B cell (primary cell): ENCODE data around the gene NFAT5. TPM values are rescaled to one million over a fixed set of nuclear protein-coding genes. Genes with fewer than 3 reads are reported as not detected.

Experiments
- ATAC-seq: fragments of 200-7000 bp; cut with Tn5 transposase; one replicate; pipeline ENCODE4 v1.10.0; 2021; ENCODE audit warnings: low read depth, mild to moderate bottlenecking, moderate number of reproducible peaks, moderate library complexity
- CTCF ChIA-PET: fragments of 350-600 bp; sonication (Branson Sonifier 250); formaldehyde crosslinking; loops from one replicate; lab custom pipeline; 2021; ENCODE audit warnings: antibody characterized with exemption, inconsistent platforms; lab: Charles Lee
- POLR2A ChIA-PET: fragments of 350-600 bp; sonication (Branson Sonifier 250); formaldehyde crosslinking; loops from one replicate; lab custom pipeline; 2021; ENCODE audit warnings: antibody characterized with exemption; lab: Charles Lee
- DNase-seq: peaks from one replicate; pipeline ENCODE4 v3.0.0; 2013
- H2AFZ ChIP-seq: 2 replicates; pipeline ENCODE4 v1.6.1; 2012; ENCODE audit warnings: mild to moderate bottlenecking, low read depth, low read length; ENCODE audit not compliant: insufficient read depth, poor library complexity, severe bottlenecking
- H3K27ac ChIP-seq, 2 donors: 1 replicate in 1 of 2; 2 replicates in 1 of 2; pipeline ENCODE4 v1.5.1; 2012 to 2013; ENCODE audit warnings: low read length in 2 of 2, mild to moderate bottlenecking in 2 of 2, moderate library complexity in 1 of 2
- H3K27me3 ChIP-seq, 4 experiments: fragments of 200-600 bp in 1 of 4; sonication (generic) in 1 of 4; replicated peaks in 1 of 4; 1 replicate in 2 of 4; 2 replicates in 2 of 4; pipeline versions ENCODE4 v1.6.1 to v1.7.0; 2013 to 2016; ENCODE audit warnings: low read length in 3 of 4, mild to moderate bottlenecking in 2 of 4, mixed read lengths in 1 of 4, moderate library complexity in 1 of 4; ENCODE audit not compliant: insufficient read depth in 4 of 4, control insufficient read depth in 3 of 4; ENCODE audit errors: control extremely low read depth in 1 of 4
- H3K36me3 ChIP-seq, 2 experiments: replicated peaks in 1 of 2; 1 replicate in 1 of 2; 2 replicates in 1 of 2; pipeline versions ENCODE4 v1.6.1 to v1.7.1; 2013; ENCODE audit warnings: low read length in 1 of 2; ENCODE audit not compliant: insufficient read depth in 2 of 2, control insufficient read depth in 1 of 2; ENCODE audit errors: control extremely low read depth in 1 of 2, extremely low read depth in 1 of 2
- H3K4me1 ChIP-seq, 2 donors: fragments of 200-600 bp in 1 of 2; sonication (generic) in 1 of 2; 1 replicate in 1 of 2; 2 replicates in 1 of 2; pipeline versions ENCODE4 v1.5.1 to v1.6.1; 2013 to 2017; ENCODE audit warnings: low read length in 2 of 2; ENCODE audit not compliant: control insufficient read depth in 2 of 2, insufficient read depth in 2 of 2
- H3K4me2 ChIP-seq: replicated peaks from 2 replicates; pipeline ENCODE3; 2012; ENCODE audit warnings: mild to moderate bottlenecking, low read depth, low read length; ENCODE audit not compliant: poor library complexity, severe bottlenecking
- H3K4me3 ChIP-seq, 5 experiments: fragments of 200-600 bp in 1 of 5; sonication (generic) in 1 of 5; 1 replicate in 3 of 5; 2 replicates in 2 of 5; pipeline versions ENCODE4 v1.5.1 to v1.7.0; 2011 to 2016; ENCODE audit warnings: low read length in 4 of 5, mild to moderate bottlenecking in 4 of 5, low read depth in 2 of 5, control low read depth in 1 of 5, moderate library complexity in 1 of 5; ENCODE audit not compliant: insufficient read depth in 1 of 5; ENCODE audit errors: control extremely low read depth in 1 of 5, extremely low read depth in 1 of 5
- H3K79me2 ChIP-seq: fragments of 200-600 bp; sonication (generic); one replicate; pipeline ENCODE4 v1.6.0; 2016; ENCODE audit warnings: low read length; ENCODE audit not compliant: control insufficient read depth, insufficient read depth
- H3K9ac ChIP-seq: fragments of 200-600 bp; sonication (generic); 2 replicates; pipeline ENCODE4 v1.6.1; 2017; ENCODE audit warnings: mild to moderate bottlenecking, low read length, moderate library complexity
- H3K9me3 ChIP-seq, 3 donors: one replicate each; pipeline versions ENCODE4 v1.6.1 to v1.7.1; 2013; ENCODE audit warnings: low read length in 2 of 3; ENCODE audit not compliant: control insufficient read depth in 2 of 3, insufficient read depth in 1 of 3; ENCODE audit errors: control extremely low read depth in 1 of 3
- H4K20me1 ChIP-seq: 2 replicates; pipeline ENCODE4 v1.6.0; 2012; ENCODE audit warnings: mild to moderate bottlenecking, low read length; ENCODE audit not compliant: insufficient read depth, control insufficient read depth, poor library complexity, severe bottlenecking
- H3K27ac Mint-ChIP-seq: one replicate; pipeline ENCODE4 v1.8.0; 2021; ENCODE audit warnings: mixed read lengths
- H3K27me3 Mint-ChIP-seq: one replicate; pipeline ENCODE4 v1.8.0; 2021; ENCODE audit warnings: mixed read lengths
- H3K4me1 Mint-ChIP-seq: one replicate; pipeline ENCODE4 v1.8.0; 2021; ENCODE audit warnings: mixed read lengths
- H3K4me3 Mint-ChIP-seq: one replicate; pipeline ENCODE4 v1.8.0; 2021; ENCODE audit warnings: mixed read lengths
- H3K9me3 Mint-ChIP-seq: one replicate; pipeline ENCODE4 v1.8.0; 2022; ENCODE audit warnings: mixed read lengths; ENCODE audit not compliant: insufficient read depth
- CTCF ChIP-seq: fragments of 200-600 bp; IDR thresholded peaks from one replicate; pipeline ENCODE4 v1.8.0; 2022; ENCODE audit warnings: antibody characterized with exemption, mild to moderate bottlenecking
- EZH2 ChIP-seq: IDR thresholded peaks from 2 replicates; pipeline ENCODE4 v1.6.1; 2012; ENCODE audit warnings: borderline replicate concordance, low read depth, mild to moderate bottlenecking, moderate library complexity, low read length; ENCODE audit not compliant: insufficient read depth, poor library complexity, severe bottlenecking
- WGBS: methylation state at CpG from one replicate; pipeline ENCODE4 v1.1.5; 2013; ENCODE audit warnings: missing lambda C conversion rate; ENCODE audit not compliant: insufficient coverage; 5-methylcytosine and 5-hydroxymethylcytosine counted together
- intact Hi-C: fragments of 100-400 bp; cut with micrococcal nuclease; formaldehyde crosslinking; loops from one replicate; pipeline ENCODE4 v1.10.0; 2022
- polyA plus RNA-seq: library from polyadenylated mRNA; depleted of rRNA; stranded (reverse); fragments of >200 nt; gene quantifications from 2 replicates; pipeline ENCODE4 v1.2.3, GENCODE V29; 2012
- total RNA-seq, 2 donors: library from RNA; stranded (reverse); fragments of 120-200 nt in 1 of 2; gene quantifications; 1 replicate in 1 of 2; 2 replicates in 1 of 2; pipeline versions ENCODE4 v1.2.3 to v1.2.4, GENCODE V29; 2013 to 2022

NFAT5 gene
- total and polyA plus RNA-seq, 2 donors (not counting 1 experiment from before 2014, with no cell fraction given) = 6.3 to 50.0 TPM

- intact Hi-C loops = no loop called here
- TF ChIP-seq CTCF (no peak), EZH2 (no peak)
- H3K36me3 ChIP-seq = no peaks in the 10 kb centered on the region
- H3K4me2 ChIP-seq = no peak overlapping the region
- no peak overlapping the region for H2AFZ ChIP-seq
- Mint-ChIP-seq H3K4me1 (peaks cover 14% of the 10 kb centered on the region), H3K4me3 (no peak overlapping the region), H3K9me3 (no peaks in the 10 kb centered on the region), H3K27ac (no peak overlapping the region), H3K27me3 (peaks cover 6% of the 10 kb centered on the region)
- ATAC-seq = no peak
- H3K79me2 ChIP-seq = no peaks in the 10 kb centered on the region
- no peak overlapping the region for H3K9ac ChIP-seq
- ChIA-PET CTCF (interaction anchor here (1.3 kb wide), 1 partner anchor 29 kb away, joined by 3 read pairs; no protein-coding TSS in a partner anchor), POLR2A (interaction anchor here (0.7 kb wide), 1 partner anchor 980 kb away, joined by 11 read pairs; no protein-coding TSS in a partner anchor)
- H3K4me1 ChIP-seq = peaks cover 6 to 10% of the 10 kb centered on the region in 2 donors
- no peak overlapping the region for H3K4me3 ChIP-seq
- no peak for DNase-seq
- no peak overlapping the region for H3K27ac ChIP-seq
- H4K20me1 ChIP-seq = no peaks in the 10 kb centered on the region
- H3K9me3 ChIP-seq = no peaks in the 10 kb centered on the region
- H3K27me3 ChIP-seq = no peaks in the 10 kb centered on the region
- WGBS = 83% methylated on average over 1 of the region's 2 CpGs
These were observed 28.1 kb upstream of the NFAT5 start for GRCh38 chr16:69537706-69538080.

- no peaks in the 10 kb centered on the region for H3K9me3 ChIP-seq
- Mint-ChIP-seq H3K4me3 (no peak overlapping the region), H3K4me1 (peaks cover 20% of the 10 kb centered on the region), H3K9me3 (no peaks in the 10 kb centered on the region), H3K27ac (no peak overlapping the region), H3K27me3 (peaks cover 3% of the 10 kb centered on the region)
- ATAC-seq (no peak), DNase-seq (no peak)
- whole genome bisulfite sequencing = no CpG with 5 or more reads among the region's 1 CpG
- no peak overlapping the region for H3K9ac ChIP-seq
- no peak overlapping the region for H3K4me2 ChIP-seq
- ChIA-PET CTCF (interaction anchor here (1.3 to 1.4 kb wide), 2 partner anchors 10 to 20 kb away, joined by 3 read pairs; no protein-coding TSS in a partner anchor), POLR2A (no interaction called here)
- no peaks in the 10 kb centered on the region for H3K27me3 ChIP-seq
- no peak overlapping the region for H3K4me3 ChIP-seq
- H3K4me1 ChIP-seq = peaks cover 6 to 12% of the 10 kb centered on the region in 2 donors
- intact Hi-C loops = no loop called here
- TF ChIP-seq CTCF (no peak), EZH2 (no peak)
- no peak overlapping the region for H2AFZ ChIP-seq
- no peaks in the 10 kb centered on the region for H3K79me2 ChIP-seq
- no peak overlapping the region for H3K27ac ChIP-seq
- no peaks in the 10 kb centered on the region for H4K20me1 ChIP-seq
- H3K36me3 ChIP-seq = no peaks in the 10 kb centered on the region
These were observed 27.0 kb upstream of the NFAT5 start for GRCh38 chr16:69538808-69539207.
